HepG2 (cell line): ENCODE measurements around the gene CHD9NB. TPM values are rescaled to one million over a fixed set of nuclear protein-coding genes. Genes with fewer than 3 reads are reported as not detected.
A peak's percentile ranks its signal among the peaks of the same experiment; 100 is the strongest.

ENCODE experiments used
- AHDC1 ChIP-seq: sonication (generic); formaldehyde crosslinking; IDR thresholded peaks from 2 replicates; pipeline ENCODE4 v1.5.1; 2020; ENCODE audit warnings: mild to moderate bottlenecking, missing genetic modification reagents, borderline replicate concordance
- BATF2 ChIP-seq: sonication (generic); formaldehyde crosslinking; IDR thresholded peaks from 2 replicates; pipeline ENCODE4 v1.8.0; 2022; ENCODE audit warnings: mild to moderate bottlenecking, missing genetic modification reagents, moderate library complexity
- FOXP1 ChIP-seq, 2 experiments: fragments of 450-650 bp in 1 of 2; IDR thresholded peaks; 2 replicates each; pipeline ENCODE4 v1.6.1; 2017 to 2018; ENCODE audit warnings: antibody characterized with exemption in 1 of 2
- GPBP1L1 ChIP-seq: sonication (generic); formaldehyde crosslinking; IDR thresholded peaks from 2 replicates; pipeline ENCODE4 v1.5.0; 2020; ENCODE audit warnings: mild to moderate bottlenecking, missing genetic modification reagents
- MTF1 ChIP-seq: sonication (generic); formaldehyde crosslinking; IDR thresholded peaks from 2 replicates; pipeline ENCODE4 v1.5.0; 2020; ENCODE audit warnings: missing genetic modification reagents
- RBM22 ChIP-seq: fragments of 200-400 bp; formaldehyde crosslinking; optimal IDR thresholded peaks from 2 replicates; pipeline ENCODE3; 2017; ENCODE audit warnings: mild to moderate bottlenecking, low read length, moderate library complexity
- RNF2 ChIP-seq: fragments of 450-650 bp; conservative IDR thresholded peaks from 2 replicates; pipeline ENCODE4 v1.6.1; 2016; ENCODE audit warnings: low read depth
- SCMH1 ChIP-seq: sonication (generic); formaldehyde crosslinking; IDR thresholded peaks from 2 replicates; pipeline ENCODE4 v1.9.0; 2021; ENCODE audit warnings: missing genetic modification reagents, mild to moderate bottlenecking, borderline replicate concordance
- ZKSCAN8 ChIP-seq: IDR thresholded peaks from 2 replicates; pipeline ENCODE4 v1.6.1; 2016; ENCODE audit warnings: borderline replicate concordance, missing genetic modification reagents, missing compliant biosample characterization
- ZNF333 ChIP-seq: sonication (generic); formaldehyde crosslinking; IDR thresholded peaks from 2 replicates; pipeline ENCODE4 v1.4.0; 2020; ENCODE audit warnings: mild to moderate bottlenecking, missing genetic modification reagents, borderline replicate concordance
- ZNF546 ChIP-seq: sonication (generic); formaldehyde crosslinking; conservative IDR thresholded peaks from 2 replicates; pipeline ENCODE4 v1.8.1; 2023; ENCODE audit warnings: mild to moderate bottlenecking, missing genetic modification reagents
- ZNF564 ChIP-seq: sonication (generic); formaldehyde crosslinking; IDR thresholded peaks from 2 replicates; pipeline ENCODE4 v1.8.1; 2023; ENCODE audit warnings: mild to moderate bottlenecking, missing genetic modification reagents
- ZNF605 ChIP-seq: sonication (generic); formaldehyde crosslinking; IDR thresholded peaks from 2 replicates; pipeline ENCODE4 v1.8.0; 2022; ENCODE audit warnings: mild to moderate bottlenecking, missing genetic modification reagents
- ZSCAN22 ChIP-seq: sonication (generic); formaldehyde crosslinking; IDR thresholded peaks from 2 replicates; pipeline ENCODE4 v1.4.0; 2020; ENCODE audit warnings: mild to moderate bottlenecking, missing genetic modification reagents
- polyA plus RNA-seq, 8 experiments: library from polyadenylated mRNA; depleted of rRNA in 3 of 8; stranded (reverse) in 7 of 8; unstranded in 1 of 8; fragments of >200 nt; fragmentation: Illumina TruSeq in 4 of 8; extraction: Trizol in 4 of 8; gene quantifications; 2 replicates each; pipeline versions ENCODE4 v1.2.1 to v1.2.3, GENCODE V29; 2011 to 2016; ENCODE audit warnings: low read depth in 4 of 8, missing spikeins in 1 of 8, mixed read lengths in 1 of 8; ENCODE audit not compliant: insufficient read depth in 1 of 8
- total RNA-seq, 5 experiments: library from RNA; depleted of rRNA; stranded (reverse); fragments of >200 nt; fragmentation: Illumina TruSeq; extraction: Trizol; gene quantifications; 2 replicates each; pipeline ENCODE4 v1.2.3, GENCODE V29; 2016; ENCODE audit warnings: low read depth in 1 of 5
- TF ChIP-seq, protein P1 (sequence below): sonication (generic); formaldehyde crosslinking; IDR thresholded peaks from 2 replicates; pipeline ENCODE4 v1.5.1; 2020; ENCODE audit warnings: mild to moderate bottlenecking, missing genetic modification reagents, moderate library complexity
- TF ChIP-seq, protein P2 (sequence below): sonication (generic); formaldehyde crosslinking; IDR thresholded peaks from 2 replicates; pipeline ENCODE4 v1.5.0; 2020; ENCODE audit warnings: missing genetic modification reagents

The CHD9NB gene
- total and polyA plus RNA-seq, 2 of the 13 experiments (the other 11 are each of a cell fraction or from before 2014, with no cell fraction given) = 0.17 to 0.18 TPM

DNA sequence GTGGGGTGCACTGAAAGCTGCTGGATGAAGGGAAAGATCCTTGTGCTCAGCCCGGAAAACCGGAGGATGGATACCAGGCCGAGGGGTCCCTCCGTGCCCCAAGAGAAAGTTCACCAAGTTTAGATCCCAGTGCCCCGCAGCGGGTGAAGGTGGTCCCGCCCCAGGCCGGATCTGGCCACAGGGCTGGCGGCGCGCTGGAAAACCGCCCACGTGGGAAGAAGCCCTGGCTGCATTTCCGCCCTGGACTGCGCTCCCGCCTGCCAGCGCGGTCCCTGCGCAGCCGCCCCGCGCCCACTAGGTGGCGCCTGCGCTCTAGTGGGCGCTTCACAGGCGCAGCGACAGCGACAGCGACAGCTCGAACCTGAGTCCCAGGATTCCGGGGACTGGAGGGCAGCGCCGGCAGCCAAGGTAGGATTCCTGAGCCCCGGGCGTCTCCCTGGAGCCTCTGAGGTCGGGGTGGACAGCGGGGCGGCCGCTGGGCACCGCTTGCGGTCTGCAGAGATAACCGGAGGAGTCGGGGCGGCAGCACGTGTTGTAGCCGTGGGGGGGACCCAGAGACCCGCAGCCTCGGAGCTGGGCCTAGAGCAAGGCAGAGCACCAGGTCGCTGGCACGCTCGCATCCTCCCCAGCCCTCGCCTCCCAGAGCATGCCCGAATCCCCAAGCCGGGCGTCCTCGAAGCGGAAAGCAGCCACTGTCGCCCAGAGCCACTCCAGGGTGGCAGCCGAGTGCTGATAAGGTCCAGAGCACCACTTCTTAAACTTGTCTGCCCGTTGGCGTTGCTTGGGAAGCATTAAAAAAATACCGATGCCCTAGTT is 2.2 kb upstream of the CHD9NB start, which contains the start of gene CHD9 (continued):
- TF ChIP-seq AHDC1 (peak; percentile 78; the same call in 1 of the 2 replicates), SCMH1 (CRISPR knock-in tag) (no peak), RNF2 (peak; percentile 53), FOXP1 (IDR thresholded peaks at IDR 0.05) (no peak), FOXP1 (CRISPR knock-in tag; IDR thresholded peaks at IDR 0.05) (peak; percentile 14; the same call in 1 of the 2 replicates), ZNF333 (CRISPR knock-in tag) (peak; percentile 87; the same call in 1 of the 2 replicates), ZNF564 (CRISPR knock-in tag) (peak; percentile 87; the same call in 1 of the 2 replicates), MTF1 (CRISPR knock-in tag) (peak; percentile 23; the same call in 1 of the 2 replicates), ZKSCAN8 (CRISPR knock-in tag) (peak; percentile 93; the same call in 1 of the 2 replicates), RBM22 (no peak), GPBP1L1 (CRISPR knock-in tag) (no peak), ZSCAN22 (CRISPR knock-in tag) (no peak; the same call in 1 of the 2 replicates), ZNF605 (peak; percentile 99), ZNF546 (CRISPR knock-in tag) (peak; percentile 96), BATF2 (CRISPR knock-in tag) (peak; percentile 82; the same call in 1 of the 2 replicates)
- TF ChIP-seq, protein P1, sequence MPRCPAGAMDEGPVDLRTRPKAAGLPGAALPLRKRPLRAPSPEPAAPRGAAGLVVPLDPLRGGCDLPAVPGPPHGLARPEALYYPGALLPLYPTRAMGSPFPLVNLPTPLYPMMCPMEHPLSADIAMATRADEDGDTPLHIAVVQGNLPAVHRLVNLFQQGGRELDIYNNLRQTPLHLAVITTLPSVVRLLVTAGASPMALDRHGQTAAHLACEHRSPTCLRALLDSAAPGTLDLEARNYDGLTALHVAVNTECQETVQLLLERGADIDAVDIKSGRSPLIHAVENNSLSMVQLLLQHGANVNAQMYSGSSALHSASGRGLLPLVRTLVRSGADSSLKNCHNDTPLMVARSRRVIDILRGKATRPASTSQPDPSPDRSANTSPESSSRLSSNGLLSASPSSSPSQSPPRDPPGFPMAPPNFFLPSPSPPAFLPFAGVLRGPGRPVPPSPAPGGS (CRISPR knock-in tag) = peak; percentile 95
- TF ChIP-seq, protein P2, sequence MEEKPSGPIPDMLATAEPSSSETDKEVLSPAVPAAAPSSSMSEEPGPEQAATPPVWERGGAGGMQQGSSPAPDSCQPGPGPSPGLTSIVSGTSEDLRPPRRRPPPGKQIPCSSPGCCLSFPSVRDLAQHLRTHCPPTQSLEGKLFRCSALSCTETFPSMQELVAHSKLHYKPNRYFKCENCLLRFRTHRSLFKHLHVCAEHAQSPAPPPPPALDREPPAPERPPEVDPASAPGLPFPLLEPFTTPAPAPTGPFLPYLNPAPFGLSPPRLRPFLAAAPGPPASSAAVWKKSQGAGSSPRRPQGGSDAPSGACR (CRISPR knock-in tag) = no peak; the same call in 1 of the 2 replicates
